Measurements from ENCODE around the gene LUZP2. TPM values are rescaled to one million over a fixed set of nuclear protein-coding genes. Genes with fewer than 3 reads are reported as not detected.

LUZP2 gene
- total RNA-seq, 1 experiment from 2014 or later = 3.8 TPM

DNA sequence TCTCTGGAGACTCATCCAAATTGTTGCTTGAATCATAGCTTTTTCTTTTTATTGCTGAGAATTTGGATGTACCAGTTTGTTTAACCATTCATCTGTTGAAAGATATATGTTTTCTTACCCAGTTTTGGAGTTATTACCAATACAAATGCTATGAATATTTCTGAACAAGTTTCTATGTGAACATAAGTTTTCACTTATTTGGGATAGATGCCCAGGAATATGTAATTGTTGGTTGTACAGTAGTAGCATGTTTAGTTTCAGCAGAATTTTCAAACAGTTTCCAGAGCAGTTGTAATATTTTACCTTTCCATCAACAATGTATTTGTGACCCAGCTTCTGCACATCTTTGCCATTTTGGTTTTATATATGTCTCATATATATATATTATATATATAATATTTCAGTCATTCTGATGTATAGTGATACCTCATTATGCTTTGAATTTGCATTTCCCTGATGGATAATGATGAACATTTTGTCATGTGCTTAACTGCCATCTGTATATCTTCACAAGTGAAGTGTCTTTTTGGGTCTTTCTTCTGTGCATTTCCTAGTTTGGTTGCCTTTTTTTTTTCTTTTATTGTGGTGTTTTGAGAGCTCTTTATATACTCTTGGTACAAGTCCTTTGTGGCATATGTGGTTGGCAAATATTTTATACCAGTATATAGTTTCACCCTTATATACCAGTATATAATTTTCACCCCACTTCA lies 118.8 kb downstream of the LUZP2 start (continued):
- TF ChIP-seq, protein P1, sequence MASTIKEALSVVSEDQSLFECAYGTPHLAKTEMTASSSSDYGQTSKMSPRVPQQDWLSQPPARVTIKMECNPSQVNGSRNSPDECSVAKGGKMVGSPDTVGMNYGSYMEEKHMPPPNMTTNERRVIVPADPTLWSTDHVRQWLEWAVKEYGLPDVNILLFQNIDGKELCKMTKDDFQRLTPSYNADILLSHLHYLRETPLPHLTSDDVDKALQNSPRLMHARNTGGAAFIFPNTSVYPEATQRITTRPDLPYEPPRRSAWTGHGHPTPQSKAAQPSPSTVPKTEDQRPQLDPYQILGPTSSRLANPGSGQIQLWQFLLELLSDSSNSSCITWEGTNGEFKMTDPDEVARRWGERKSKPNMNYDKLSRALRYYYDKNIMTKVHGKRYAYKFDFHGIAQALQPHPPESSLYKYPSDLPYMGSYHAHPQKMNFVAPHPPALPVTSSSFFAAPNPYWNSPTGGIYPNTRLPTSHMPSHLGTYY (CRISPR knock-in tag; IDR thresholded peaks at IDR 0.05) = no peak
- TF ChIP-seq NFYB (CRISPR knock-in tag; conservative IDR thresholded peaks at IDR 0.05; ENCODE audit: low read depth) (no peak), TEAD1 (CRISPR knock-in tag; IDR thresholded peaks at IDR 0.05) (no peak), TP53 (CRISPR knock-in tag; IDR thresholded peaks at IDR 0.05) (no peak), MYBL2 (CRISPR knock-in tag; IDR thresholded peaks at IDR 0.05) (no peak), ZNF232 (CRISPR knock-in tag; IDR thresholded peaks at IDR 0.05) (no peak)
- TF ChIP-seq, protein P2, sequence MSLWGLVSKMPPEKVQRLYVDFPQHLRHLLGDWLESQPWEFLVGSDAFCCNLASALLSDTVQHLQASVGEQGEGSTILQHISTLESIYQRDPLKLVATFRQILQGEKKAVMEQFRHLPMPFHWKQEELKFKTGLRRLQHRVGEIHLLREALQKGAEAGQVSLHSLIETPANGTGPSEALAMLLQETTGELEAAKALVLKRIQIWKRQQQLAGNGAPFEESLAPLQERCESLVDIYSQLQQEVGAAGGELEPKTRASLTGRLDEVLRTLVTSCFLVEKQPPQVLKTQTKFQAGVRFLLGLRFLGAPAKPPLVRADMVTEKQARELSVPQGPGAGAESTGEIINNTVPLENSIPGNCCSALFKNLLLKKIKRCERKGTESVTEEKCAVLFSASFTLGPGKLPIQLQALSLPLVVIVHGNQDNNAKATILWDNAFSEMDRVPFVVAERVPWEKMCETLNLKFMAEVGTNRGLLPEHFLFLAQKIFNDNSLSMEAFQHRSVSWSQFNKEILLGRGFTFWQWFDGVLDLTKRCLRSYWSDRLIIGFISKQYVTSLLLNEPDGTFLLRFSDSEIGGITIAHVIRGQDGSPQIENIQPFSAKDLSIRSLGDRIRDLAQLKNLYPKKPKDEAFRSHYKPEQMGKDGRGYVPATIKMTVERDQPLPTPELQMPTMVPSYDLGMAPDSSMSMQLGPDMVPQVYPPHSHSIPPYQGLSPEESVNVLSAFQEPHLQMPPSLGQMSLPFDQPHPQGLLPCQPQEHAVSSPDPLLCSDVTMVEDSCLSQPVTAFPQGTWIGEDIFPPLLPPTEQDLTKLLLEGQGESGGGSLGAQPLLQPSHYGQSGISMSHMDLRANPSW (CRISPR knock-in tag; conservative IDR thresholded peaks at IDR 0.05; ENCODE audit: low read depth) = no peak
- TF ChIP-seq, protein P3, sequence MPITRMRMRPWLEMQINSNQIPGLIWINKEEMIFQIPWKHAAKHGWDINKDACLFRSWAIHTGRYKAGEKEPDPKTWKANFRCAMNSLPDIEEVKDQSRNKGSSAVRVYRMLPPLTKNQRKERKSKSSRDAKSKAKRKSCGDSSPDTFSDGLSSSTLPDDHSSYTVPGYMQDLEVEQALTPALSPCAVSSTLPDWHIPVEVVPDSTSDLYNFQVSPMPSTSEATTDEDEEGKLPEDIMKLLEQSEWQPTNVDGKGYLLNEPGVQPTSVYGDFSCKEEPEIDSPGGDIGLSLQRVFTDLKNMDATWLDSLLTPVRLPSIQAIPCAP (CRISPR knock-in tag; IDR thresholded peaks at IDR 0.05) = no peak

DNA sequence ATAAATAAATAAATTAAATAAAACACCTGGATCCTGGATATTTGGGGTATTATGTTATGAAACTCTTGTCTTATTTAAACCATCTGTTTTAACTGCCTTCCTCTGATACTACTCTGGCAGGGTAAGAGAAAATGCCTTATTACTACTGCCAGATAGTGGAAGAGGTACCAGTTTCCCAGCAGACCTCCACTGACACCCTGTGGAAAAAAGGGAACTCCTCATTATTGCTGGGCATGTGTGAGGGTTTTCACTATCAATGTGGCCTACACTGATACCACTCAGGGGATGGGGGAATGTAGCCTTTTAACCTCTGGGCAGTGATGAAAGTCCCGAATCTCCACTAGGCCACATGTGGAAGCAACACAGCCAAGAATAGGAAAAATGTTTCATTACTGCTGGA lies 121.0 kb downstream of the LUZP2 start:
- TF ChIP-seq FOXP1 (CRISPR knock-in tag; IDR thresholded peaks at IDR 0.05; ENCODE audit: borderline replicate concordance) = no peak
- no peak for TF ChIP-seq ZNF416 (CRISPR knock-in tag; IDR thresholded peaks at IDR 0.05)
- TF ChIP-seq, protein P4, sequence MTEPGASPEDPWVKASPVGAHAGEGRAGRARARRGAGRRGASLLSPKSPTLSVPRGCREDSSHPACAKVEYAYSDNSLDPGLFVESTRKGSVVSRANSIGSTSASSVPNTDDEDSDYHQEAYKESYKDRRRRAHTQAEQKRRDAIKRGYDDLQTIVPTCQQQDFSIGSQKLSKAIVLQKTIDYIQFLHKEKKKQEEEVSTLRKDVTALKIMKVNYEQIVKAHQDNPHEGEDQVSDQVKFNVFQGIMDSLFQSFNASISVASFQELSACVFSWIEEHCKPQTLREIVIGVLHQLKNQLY (CRISPR knock-in tag; IDR thresholded peaks at IDR 0.05) = no peak
- TF ChIP-seq, protein P5, sequence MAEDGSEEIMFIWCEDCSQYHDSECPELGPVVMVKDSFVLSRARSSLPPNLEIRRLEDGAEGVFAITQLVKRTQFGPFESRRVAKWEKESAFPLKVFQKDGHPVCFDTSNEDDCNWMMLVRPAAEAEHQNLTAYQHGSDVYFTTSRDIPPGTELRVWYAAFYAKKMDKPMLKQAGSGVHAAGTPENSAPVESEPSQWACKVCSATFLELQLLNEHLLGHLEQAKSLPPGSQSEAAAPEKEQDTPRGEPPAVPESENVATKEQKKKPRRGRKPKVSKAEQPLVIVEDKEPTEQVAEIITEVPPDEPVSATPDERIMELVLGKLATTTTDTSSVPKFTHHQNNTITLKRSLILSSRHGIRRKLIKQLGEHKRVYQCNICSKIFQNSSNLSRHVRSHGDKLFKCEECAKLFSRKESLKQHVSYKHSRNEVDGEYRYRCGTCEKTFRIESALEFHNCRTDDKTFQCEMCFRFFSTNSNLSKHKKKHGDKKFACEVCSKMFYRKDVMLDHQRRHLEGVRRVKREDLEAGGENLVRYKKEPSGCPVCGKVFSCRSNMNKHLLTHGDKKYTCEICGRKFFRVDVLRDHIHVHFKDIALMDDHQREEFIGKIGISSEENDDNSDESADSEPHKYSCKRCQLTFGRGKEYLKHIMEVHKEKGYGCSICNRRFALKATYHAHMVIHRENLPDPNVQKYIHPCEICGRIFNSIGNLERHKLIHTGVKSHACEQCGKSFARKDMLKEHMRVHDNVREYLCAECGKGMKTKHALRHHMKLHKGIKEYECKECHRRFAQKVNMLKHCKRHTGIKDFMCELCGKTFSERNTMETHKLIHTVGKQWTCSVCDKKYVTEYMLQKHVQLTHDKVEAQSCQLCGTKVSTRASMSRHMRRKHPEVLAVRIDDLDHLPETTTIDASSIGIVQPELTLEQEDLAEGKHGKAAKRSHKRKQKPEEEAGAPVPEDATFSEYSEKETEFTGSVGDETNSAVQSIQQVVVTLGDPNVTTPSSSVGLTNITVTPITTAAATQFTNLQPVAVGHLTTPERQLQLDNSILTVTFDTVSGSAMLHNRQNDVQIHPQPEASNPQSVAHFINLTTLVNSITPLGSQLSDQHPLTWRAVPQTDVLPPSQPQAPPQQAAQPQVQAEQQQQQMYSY (CRISPR knock-in tag; IDR thresholded peaks at IDR 0.05) = no peak
- no peak for TF ChIP-seq IRF2 (CRISPR knock-in tag; IDR thresholded peaks at IDR 0.05; ENCODE audit: borderline replicate concordance, low read depth)
- TF ChIP-seq, protein P6, sequence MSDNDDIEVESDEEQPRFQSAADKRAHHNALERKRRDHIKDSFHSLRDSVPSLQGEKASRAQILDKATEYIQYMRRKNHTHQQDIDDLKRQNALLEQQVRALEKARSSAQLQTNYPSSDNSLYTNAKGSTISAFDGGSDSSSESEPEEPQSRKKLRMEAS (CRISPR knock-in tag; IDR thresholded peaks at IDR 0.05) = no peak
- TF ChIP-seq ZNF138 (CRISPR knock-in tag; conservative IDR thresholded peaks at IDR 0.05) = no peak
- Mint-ChIP-seq H3K4me3 (no peak overlapping the region), H3K4me1 (peaks cover 11% of the 10 kb centered on the region), H3K9me3 (no peaks in the 10 kb centered on the region), H3K27ac (no peak overlapping the region), H3K27me3 (ENCODE audit: low read depth) (no peaks in the 10 kb centered on the region), H3K36me3 (no peaks in the 10 kb centered on the region)
- ChIA-PET POLR2A (no interaction called here), CTCF (no interaction called here)
- DNase-seq (ENCODE audit: low spot score) = no peak
- no peak for ATAC-seq
